NK-92 (cell line): ENCODE measurements around the gene TEKT2.

Source experiments
- DNase-seq: peaks from one replicate; lab custom pipeline; 2025; ENCODE audit not compliant: unreplicated experiment; lab: John Stamatoyannopoulos, UW

Gene TEKT2

GRCh38 chr1:36087233-36088123, 3.6 kb downstream of the TEKT2 start:
- no peak for DNase-seq

DNA sequence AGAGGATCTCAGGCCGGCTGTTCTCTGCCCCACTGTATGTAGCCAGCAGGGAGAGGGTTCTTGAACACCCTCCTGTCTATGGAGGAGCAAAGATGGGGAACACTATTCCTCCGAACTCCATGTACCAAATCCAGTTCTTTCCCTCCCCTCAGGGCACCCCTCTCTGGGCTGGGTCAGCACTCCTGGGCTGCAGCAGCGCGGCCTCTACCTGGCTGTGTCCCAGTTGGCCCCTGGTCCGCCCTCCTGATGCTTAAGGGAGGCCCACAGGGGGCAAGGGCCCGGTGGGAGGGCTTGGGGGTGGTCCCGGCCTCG, 4.3 kb downstream of the TEKT2 start:
- DNase-seq = no peak

GRCh38 chr1:36088577-36089392, 4.9 kb downstream of the TEKT2 start, which contains the start of gene ADPRS:
TSS of gene ADPRS (plus strand) at chr1:36088892. CDS start at chr1:36088905, 13 bp downstream.
- no peak for DNase-seq

DNA sequence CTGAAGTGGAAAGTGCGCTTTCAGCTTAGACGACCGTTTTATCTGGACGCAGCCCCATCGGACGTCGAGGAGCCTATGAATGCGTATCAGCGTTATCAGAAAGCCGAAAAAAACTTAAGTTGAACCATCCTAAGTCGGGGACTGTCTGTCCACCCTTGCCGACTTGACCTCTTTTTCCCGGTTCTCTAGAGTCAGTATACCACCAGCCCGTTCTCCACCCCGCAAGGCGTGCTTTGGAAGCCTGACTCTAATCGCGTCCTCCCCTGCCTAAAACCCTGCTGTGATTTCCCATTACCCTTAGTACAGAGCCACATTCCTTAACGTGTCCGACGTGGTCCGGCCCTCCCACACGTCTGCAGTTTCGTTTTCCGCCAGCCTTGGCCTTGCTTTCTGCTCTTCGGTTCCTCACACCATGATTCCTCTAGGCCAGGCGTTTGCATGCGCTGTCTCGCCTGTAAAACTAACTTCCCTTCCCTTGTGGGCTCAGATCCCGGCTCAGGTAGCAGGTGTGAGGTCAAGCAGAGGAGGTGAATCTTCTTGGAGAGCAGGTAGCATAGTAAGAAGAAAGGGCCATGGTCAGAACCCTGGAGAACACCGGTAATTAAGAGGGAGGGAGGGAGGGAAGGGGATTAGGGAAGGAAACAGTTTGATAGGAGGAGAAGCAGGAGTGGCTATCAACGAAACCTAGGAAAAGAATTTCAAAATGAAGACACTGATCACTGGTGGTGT, 5.7 kb downstream of the TEKT2 start:
- DNase-seq = no peak

DNA sequence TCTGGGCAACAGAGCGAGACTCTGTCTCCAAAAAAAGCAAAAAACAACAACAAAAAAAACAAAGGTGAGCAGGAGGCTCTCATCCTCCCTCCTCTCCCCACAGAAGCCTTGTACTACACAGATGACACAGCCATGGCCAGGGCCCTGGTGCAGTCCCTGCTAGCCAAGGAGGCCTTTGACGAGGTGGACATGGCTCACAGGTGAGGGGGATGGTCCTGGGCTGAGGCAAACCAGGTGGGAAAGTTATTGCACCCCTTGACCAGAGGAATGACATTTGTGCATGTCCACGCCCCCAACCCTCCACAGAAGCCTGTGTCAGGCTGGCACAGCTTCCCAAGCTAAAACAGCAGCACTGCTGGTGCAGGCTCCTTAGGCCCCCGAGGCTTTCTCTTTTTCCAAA, 7.2 kb downstream of the TEKT2 start:
- DNase-seq = no peak

GRCh38 chr1:36091698-36092097, 7.8 kb downstream of the TEKT2 start:
- no peak for DNase-seq

DNA sequence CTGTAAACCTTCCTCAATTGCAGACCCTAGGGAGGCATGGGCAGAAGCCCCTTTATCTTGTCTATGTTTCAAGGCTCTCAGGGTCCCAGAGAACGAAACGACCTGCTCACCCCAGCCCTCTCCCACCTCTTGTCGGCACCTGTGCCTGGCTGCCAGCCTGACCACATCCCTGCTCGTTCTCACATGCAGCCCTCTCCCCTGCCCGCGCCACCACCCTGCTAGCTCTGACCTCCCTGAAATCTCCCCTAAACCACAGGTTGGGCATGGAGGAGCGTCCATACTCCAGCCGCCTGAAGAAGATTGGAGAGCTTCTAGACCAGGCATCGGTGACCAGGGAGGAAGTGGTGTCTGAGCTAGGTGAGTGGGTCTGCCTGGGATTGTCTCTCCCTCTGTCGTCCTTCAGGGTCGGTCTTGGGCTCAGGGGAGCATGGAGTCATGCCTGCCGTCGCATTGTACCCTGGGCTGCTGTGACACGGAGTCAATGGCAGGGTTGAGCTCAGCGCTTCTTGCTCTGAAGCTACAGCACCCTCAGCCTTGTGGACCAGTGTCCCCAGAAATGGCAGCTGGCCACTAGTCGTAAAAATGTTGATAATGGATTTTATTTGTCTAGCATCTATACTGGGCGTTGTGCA, 8.4 kb downstream of the TEKT2 start:
- DNase-seq = no peak

DNA sequence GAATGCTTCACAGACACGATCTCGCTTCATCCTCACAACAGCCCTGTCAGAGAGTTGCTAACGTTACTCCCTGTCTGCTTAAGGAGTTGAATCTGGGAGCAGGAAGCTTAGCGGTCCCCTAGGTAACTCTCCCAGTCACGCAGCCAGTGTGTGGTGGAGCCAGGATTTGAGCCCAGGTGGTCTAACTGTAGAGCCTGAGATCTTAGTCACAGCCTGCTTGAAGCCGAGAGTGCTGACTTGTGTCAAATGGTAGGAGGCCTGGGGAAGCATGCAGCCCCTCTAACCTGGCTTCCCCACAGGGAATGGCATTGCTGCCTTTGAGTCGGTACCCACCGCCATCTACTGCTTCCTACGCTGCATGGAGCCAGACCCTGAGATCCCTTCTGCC, 8.9 kb downstream of the TEKT2 start:
- DNase-seq = no peak

DNA sequence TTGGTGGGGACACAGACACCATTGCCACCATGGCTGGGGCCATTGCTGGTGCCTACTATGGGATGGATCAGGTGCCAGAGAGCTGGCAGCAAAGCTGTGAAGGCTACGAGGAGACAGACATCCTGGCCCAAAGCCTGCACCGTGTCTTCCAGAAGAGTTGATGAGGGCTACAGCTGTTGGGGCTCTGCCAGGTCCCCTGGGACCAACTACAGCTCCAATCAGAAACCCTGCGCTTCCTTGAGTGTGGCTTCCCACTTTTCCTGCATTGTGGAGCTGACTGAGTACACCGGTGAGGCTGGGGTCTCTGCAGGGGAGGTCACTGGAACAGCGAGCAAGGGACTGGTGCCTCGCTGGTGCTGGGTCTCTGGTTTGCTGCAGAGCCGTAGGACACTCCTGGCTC, 9.3 kb downstream of the TEKT2 start:
- no peak for DNase-seq

DNA sequence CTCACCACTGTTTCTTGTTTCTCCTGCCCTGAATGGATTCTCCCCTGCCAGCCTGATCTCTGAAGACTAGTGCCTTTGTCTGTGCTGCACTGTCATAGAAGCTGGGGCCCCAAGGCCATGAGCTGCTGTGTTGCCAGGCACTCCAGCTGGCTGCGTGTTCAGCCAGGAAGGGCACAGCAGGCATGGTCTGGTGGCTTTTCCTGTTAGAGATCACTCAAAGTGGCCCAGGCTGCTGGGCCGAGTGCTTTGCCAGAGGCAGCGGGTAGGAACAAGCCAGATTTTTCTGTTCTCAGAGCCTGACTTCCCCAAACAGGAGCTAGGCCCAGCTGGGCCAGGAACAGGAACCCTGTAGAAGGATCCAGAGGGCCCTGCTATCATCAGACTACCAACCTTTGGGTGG, 10.0 kb downstream of the TEKT2 start:
- DNase-seq = no peak

- DNase-seq = no peak
Observed at GRCh38 chr1:36094621-36095061, 10.7 kb downstream of the TEKT2 start.

- no peak for DNase-seq
Observed at GRCh38 chr1:36095760-36096405, 12.0 kb downstream of the TEKT2 start.

DNA sequence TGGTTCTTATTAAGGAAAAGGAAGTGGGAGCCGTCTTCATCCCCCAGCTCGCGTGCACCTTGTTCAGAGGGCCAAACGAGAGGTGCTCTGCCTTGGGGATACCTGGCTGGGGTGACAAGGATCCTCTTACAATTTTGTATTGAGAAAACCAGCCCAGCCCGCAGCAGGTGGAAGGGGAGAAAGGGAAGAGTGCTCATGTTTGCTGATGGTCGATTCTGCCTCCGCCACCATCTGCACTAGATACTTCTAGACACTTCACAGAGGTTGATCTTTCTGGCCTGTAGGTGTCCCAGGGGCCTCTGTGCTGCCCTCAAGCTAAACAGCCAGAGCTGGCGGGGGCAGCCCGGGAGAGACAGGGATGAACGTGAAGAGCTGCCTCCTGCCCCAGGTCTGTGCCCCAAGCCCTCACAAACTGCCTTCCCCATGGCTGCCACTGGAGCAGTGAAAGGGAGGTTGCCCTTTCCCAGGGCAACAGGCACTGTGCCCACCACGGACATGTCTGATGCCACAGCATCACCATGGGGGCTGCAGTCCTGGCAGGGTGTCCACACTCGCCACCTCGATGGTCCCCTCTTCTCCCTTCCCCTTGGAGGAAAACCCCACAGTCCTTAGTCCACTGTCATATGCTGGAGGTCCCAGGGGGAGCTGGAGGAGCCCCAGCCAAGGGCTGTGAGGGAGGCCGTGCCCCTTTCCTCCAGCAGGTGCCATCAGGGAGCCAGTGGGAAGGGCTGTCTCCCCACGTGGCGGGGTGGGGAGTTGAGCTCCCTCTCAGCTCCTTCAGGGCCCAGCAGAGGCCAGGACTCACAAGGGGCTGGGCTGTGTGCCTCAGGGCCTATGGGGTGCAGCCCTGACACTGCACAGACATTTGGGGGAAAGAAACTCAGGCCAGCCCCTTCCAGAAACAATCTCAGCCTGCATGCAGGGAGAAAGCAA, 12.9 kb downstream of the TEKT2 start:
- no peak for DNase-seq

- no peak for DNase-seq
Observed at GRCh38 chr1:36097693-36098585, 14.0 kb downstream of the TEKT2 start.

GRCh38 chr1:36098650-36099365, 14.9 kb downstream of the TEKT2 start:
- DNase-seq = no peak

- no peak for DNase-seq
Observed at GRCh38 chr1:36099681-36100341, 15.9 kb downstream of the TEKT2 start.

GRCh38 chr1:36100376-36100775, 16.5 kb downstream of the TEKT2 start:
- DNase-seq = no peak
